Measurements from ENCODE around the gene DDX59. TPM values are rescaled to one million over a fixed set of nuclear protein-coding genes. Genes with fewer than 3 reads are reported as not detected.

The DDX59 gene
- total RNA-seq, result 12.9 and 17.2 TPM in 2 replicates

GRCh38 chr1:200669314-200670241 lies at the start of gene DDX59:
Gene DDX59, minus strand, starts transcription at chr1:200669907. Its CDS starts 3,167 bp downstream, at chr1:200666740.

GRCh38 chr1:200620273-200621131 lies 49.2 kb downstream of the DDX59 start, which contains the start of gene KIF14:
Gene KIF14, minus strand, starts transcription at chr1:200620751. Its CDS starts 2,028 bp downstream, at chr1:200618723.

Other genes starting within 250 kb of the DDX59 start
- gene KIF14, start 49.2 kb downstream of the DDX59 start, total RNA-seq, result 0.83 and 16.0 TPM in 2 replicates
- gene CAMSAP2, start 69.0 kb upstream of the DDX59 start, total RNA-seq, result 30.3 and 31.1 TPM in 2 replicates
- not detected in 2 replicates for gene GPR25, start 203.1 kb upstream of the DDX59 start, total RNA-seq
- not detected in 2 replicates for gene INAVA, start 225.0 kb upstream of the DDX59 start, total RNA-seq

All from smooth muscle cell of trachea (primary cell).